KMS-11 (cell line): ENCODE results near the gene HBE1.

ENCODE experiments used
- H2AFZ ChIP-seq: fragments of 200-600 bp; sonication (generic); 2 replicates; pipeline ENCODE4 v1.6.1; 2016; ENCODE audit warnings: antibody characterized with exemption, mixed run types, low read depth
- H3K27ac ChIP-seq: fragments of 200-600 bp; sonication (generic); 2 replicates; pipeline ENCODE4 v1.6.1; 2016; ENCODE audit warnings: mild to moderate bottlenecking, mixed run types
- H3K27me3 ChIP-seq: fragments of 200-600 bp; sonication (generic); 2 replicates; pipeline ENCODE4 v1.6.1; 2017; ENCODE audit warnings: mild to moderate bottlenecking, low read depth, mixed run types, moderate library complexity; ENCODE audit not compliant: insufficient read depth
- H3K36me3 ChIP-seq: fragments of 200-600 bp; sonication (generic); 2 replicates; pipeline ENCODE4 v1.6.1; 2017; ENCODE audit warnings: mild to moderate bottlenecking, mixed run types; ENCODE audit not compliant: insufficient read depth
- H3K4me1 ChIP-seq: fragments of 200-600 bp; sonication (generic); 2 replicates; pipeline ENCODE4 v1.6.1; 2016; ENCODE audit warnings: mild to moderate bottlenecking, low read depth, mixed run types; ENCODE audit not compliant: poor library complexity, severe bottlenecking
- H3K4me2 ChIP-seq: fragments of 200-600 bp; sonication (generic); 2 replicates; pipeline ENCODE4 v1.7.0; 2016; ENCODE audit warnings: mild to moderate bottlenecking, mixed run types
- H3K4me3 ChIP-seq: fragments of 200-600 bp; sonication (generic); IDR thresholded peaks from 2 replicates; pipeline ENCODE4 v1.6.1; 2017; ENCODE audit warnings: low read depth, low read length, mixed read lengths; ENCODE audit not compliant: insufficient read depth
- H3K79me2 ChIP-seq: fragments of 200-600 bp; sonication (generic); 2 replicates; pipeline ENCODE4 v1.6.1; 2016; ENCODE audit warnings: low read depth, mixed run types; ENCODE audit not compliant: insufficient read depth
- H3K9ac ChIP-seq: fragments of 200-600 bp; sonication (generic); 2 replicates; pipeline ENCODE4 v1.6.1; 2016; ENCODE audit warnings: mild to moderate bottlenecking, mixed run types
- H4K20me1 ChIP-seq: fragments of 200-600 bp; sonication (generic); 2 replicates; pipeline ENCODE4 v1.6.1; 2016; ENCODE audit warnings: mild to moderate bottlenecking, mixed run types; ENCODE audit not compliant: insufficient read depth
- TF ChIP-seq, protein P1 (sequence below): fragments of 200-600 bp; sonication (generic); conservative IDR thresholded peaks from 2 replicates; pipeline ENCODE4 v1.6.1; 2017; ENCODE audit warnings: low read depth, mild to moderate bottlenecking, antibody characterized with exemption, low read length, moderate library complexity, mixed read lengths

Gene HBE1

DNA sequence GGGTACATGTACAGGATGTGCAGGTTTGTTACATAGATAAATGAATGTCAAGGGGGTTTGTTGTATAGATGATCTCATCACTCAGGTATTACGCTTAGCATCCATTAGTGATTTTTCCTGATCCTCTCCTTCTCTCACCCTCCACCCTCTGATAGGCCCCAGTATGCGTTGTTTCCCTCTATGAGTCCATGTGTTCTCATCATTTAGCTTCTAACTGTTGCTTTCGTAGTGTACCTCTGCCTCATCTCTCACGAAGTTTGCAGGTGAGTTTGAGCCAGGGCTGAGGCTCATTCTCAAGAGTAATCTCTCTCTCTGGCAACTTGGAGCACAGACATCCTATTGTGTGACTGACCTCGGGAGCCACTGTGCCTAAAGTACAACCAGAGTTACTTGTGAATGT is 4.7 kb upstream of the HBE1 start:
- no peak overlapping the region for H3K9ac ChIP-seq
- no peak overlapping the region for H2AFZ ChIP-seq

DNA sequence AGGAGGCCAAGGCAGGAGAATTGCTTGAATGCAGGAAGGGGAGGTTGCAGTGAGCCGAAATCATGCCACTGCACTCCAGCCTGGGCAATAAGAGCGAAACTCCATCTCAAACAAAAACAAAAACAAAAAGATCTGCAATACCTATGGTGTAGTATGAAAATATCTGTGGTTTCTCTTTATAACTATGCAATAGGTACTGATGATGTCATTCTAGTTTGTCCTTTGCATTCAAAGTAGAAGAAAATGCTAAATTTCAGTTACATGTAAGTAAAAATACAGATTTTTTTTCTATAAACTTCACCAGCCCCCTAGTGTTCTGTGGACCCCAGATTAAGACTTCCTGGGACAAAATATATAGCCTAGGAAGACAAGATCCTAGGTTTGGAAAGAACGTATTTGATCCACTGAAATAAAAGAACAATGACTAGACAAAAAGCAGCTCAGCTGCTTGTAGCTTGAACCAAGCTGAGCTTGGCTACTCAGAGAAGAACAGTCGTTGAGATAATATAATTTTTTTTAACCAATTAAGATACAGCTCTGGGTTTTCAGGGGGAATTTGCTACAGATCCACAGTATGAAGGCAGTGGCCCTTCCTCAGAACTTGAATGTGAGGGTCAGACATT is 2.8 kb upstream of the HBE1 start:
- no peaks in the 10 kb centered on the region for H3K4me1 ChIP-seq
- no peaks in the 10 kb centered on the region for H3K36me3 ChIP-seq
- H3K9ac ChIP-seq, result no peak overlapping the region
- TF ChIP-seq, protein P1, sequence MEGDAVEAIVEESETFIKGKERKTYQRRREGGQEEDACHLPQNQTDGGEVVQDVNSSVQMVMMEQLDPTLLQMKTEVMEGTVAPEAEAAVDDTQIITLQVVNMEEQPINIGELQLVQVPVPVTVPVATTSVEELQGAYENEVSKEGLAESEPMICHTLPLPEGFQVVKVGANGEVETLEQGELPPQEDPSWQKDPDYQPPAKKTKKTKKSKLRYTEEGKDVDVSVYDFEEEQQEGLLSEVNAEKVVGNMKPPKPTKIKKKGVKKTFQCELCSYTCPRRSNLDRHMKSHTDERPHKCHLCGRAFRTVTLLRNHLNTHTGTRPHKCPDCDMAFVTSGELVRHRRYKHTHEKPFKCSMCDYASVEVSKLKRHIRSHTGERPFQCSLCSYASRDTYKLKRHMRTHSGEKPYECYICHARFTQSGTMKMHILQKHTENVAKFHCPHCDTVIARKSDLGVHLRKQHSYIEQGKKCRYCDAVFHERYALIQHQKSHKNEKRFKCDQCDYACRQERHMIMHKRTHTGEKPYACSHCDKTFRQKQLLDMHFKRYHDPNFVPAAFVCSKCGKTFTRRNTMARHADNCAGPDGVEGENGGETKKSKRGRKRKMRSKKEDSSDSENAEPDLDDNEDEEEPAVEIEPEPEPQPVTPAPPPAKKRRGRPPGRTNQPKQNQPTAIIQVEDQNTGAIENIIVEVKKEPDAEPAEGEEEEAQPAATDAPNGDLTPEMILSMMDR, result no peak
- H3K27ac ChIP-seq, result no peak overlapping the region
- no peaks in the 10 kb centered on the region for H4K20me1 ChIP-seq
- H3K79me2 ChIP-seq, result no peaks in the 10 kb centered on the region
- H3K4me3 ChIP-seq, result no peak overlapping the region
- H3K27me3 ChIP-seq, result no peaks in the 10 kb centered on the region
- no peak overlapping the region for H3K4me2 ChIP-seq
- no peak overlapping the region for H2AFZ ChIP-seq

More for the DNA sequence above, 4.7 kb upstream of the HBE1 start:
- Histone ChIP-seq H4K20me1 (no peaks in the 10 kb centered on the region), H3K4me3 (no peak overlapping the region), H3K27me3 (no peaks in the 10 kb centered on the region), H3K36me3 (no peaks in the 10 kb centered on the region), H3K4me1 (no peaks in the 10 kb centered on the region), H3K4me2 (no peak overlapping the region), H3K79me2 (no peaks in the 10 kb centered on the region), H3K27ac (no peak overlapping the region)
- TF ChIP-seq, protein P1, result no peak

DNA sequence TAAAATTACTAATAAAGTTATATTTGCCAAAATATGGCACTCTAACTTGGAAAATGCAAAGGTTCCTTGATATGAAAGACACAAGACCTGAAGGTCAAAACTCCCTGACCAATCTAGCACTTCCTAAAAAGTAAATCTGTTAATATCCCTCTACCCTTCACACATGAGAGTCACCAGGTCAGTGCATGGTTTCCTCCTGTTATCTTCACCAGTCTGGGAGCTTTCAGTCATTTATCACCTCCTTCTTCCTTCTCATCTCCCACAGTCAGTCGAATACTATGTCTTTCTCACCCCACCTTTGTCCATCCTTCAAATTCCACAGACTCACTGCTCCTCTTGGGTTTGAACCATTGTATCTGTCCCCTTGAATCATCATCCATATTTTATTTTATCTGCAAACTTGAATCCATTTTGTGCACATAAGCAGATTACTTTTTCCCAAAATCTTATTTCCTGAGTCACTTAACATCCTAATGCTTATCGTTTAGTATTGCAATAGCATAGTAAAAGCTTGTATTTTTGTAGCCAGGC is 2.6 kb downstream of the HBE1 start:
- Histone ChIP-seq H3K9ac (no peak overlapping the region), H4K20me1 (no peaks in the 10 kb centered on the region), H3K36me3 (no peaks in the 10 kb centered on the region), H3K79me2 (no peaks in the 10 kb centered on the region), H2AFZ (no peak overlapping the region), H3K27me3 (no peaks in the 10 kb centered on the region), H3K27ac (no peak overlapping the region), H3K4me3 (no peak overlapping the region), H3K4me2 (no peak overlapping the region), H3K4me1 (no peaks in the 10 kb centered on the region)
- TF ChIP-seq, protein P1, result no peak

DNA sequence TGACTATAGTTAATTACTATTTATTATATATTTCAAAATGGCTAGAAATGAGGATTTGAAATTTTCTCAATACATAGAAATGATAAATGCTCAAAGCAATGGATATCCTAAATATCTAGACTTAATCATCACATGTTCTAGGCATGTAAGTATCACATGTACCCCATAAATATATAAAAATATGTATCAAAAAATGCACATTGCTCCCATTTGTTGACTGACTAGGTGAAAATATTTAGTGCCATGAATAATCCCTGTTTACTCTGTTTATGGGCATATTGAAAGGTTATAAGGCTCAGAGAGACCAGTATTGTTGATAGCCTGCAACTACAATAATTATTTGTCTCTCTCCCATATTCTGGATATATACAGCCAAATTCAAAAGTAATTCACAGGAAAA is 3.1 kb downstream of the HBE1 start:
- no peaks in the 10 kb centered on the region for H3K4me1 ChIP-seq
- no peak overlapping the region for H2AFZ ChIP-seq
- no peaks in the 10 kb centered on the region for H3K27me3 ChIP-seq

More for the DNA sequence above, 3.1 kb downstream of the HBE1 start:
- Histone ChIP-seq H4K20me1 (no peaks in the 10 kb centered on the region), H3K36me3 (no peaks in the 10 kb centered on the region), H3K4me2 (no peak overlapping the region), H3K4me3 (no peak overlapping the region), H3K9ac (no peak overlapping the region), H3K79me2 (no peaks in the 10 kb centered on the region), H3K27ac (no peak overlapping the region)
- TF ChIP-seq, protein P1, result no peak
